ENCODE measurements around the gene PJA1.

The PJA1 gene

GRCh38 chrX:69152417-69152841, 12.8 kb downstream of the PJA1 start:
- peak in 1 of 2 donors; percentile 12 for DNase-seq (ENCODE audit: low read depth in 2 of 2)
- TF ChIP-seq, protein P1, sequence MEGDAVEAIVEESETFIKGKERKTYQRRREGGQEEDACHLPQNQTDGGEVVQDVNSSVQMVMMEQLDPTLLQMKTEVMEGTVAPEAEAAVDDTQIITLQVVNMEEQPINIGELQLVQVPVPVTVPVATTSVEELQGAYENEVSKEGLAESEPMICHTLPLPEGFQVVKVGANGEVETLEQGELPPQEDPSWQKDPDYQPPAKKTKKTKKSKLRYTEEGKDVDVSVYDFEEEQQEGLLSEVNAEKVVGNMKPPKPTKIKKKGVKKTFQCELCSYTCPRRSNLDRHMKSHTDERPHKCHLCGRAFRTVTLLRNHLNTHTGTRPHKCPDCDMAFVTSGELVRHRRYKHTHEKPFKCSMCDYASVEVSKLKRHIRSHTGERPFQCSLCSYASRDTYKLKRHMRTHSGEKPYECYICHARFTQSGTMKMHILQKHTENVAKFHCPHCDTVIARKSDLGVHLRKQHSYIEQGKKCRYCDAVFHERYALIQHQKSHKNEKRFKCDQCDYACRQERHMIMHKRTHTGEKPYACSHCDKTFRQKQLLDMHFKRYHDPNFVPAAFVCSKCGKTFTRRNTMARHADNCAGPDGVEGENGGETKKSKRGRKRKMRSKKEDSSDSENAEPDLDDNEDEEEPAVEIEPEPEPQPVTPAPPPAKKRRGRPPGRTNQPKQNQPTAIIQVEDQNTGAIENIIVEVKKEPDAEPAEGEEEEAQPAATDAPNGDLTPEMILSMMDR (IDR thresholded peaks at IDR 0.05; ENCODE audit: low read depth, low read length) = no peak
- H3K4me3 ChIP-seq (replicated peaks in 1 of 2; ENCODE audit: low read depth in 2 of 2, low read length in 2 of 2) = no peak overlapping the region

GRCh38 chrX:69151866-69152284, 13.4 kb downstream of the PJA1 start:
- no peak for DNase-seq (ENCODE audit: low read depth in 2 of 2)
- TF ChIP-seq, protein P1 (IDR thresholded peaks at IDR 0.05; ENCODE audit: low read depth, low read length) = no peak
- no peak overlapping the region for H3K4me3 ChIP-seq (replicated peaks in 1 of 2; ENCODE audit: low read depth in 2 of 2, low read length in 2 of 2)

- no peak overlapping the region for H3K4me3 ChIP-seq (replicated peaks in 1 of 2; ENCODE audit: low read depth in 2 of 2, low read length in 2 of 2)
- TF ChIP-seq, protein P1 (IDR thresholded peaks at IDR 0.05; ENCODE audit: low read depth, low read length) = no peak
- DNase-seq (ENCODE audit: low read depth in 2 of 2) = no peak
These were observed 14.8 kb downstream of the PJA1 start for GRCh38 chrX:69150281-69150960.

- no peak overlapping the region for H3K4me3 ChIP-seq (replicated peaks in 1 of 2; ENCODE audit: low read depth in 2 of 2, low read length in 2 of 2)
- TF ChIP-seq, protein P1 (IDR thresholded peaks at IDR 0.05; ENCODE audit: low read depth, low read length) = no peak
- DNase-seq (ENCODE audit: low read depth in 2 of 2) = no peak
These were observed 15.6 kb downstream of the PJA1 start for GRCh38 chrX:69149466-69150280.

GRCh38 chrX:69148946-69149345, 16.3 kb downstream of the PJA1 start:
- TF ChIP-seq, protein P1 (IDR thresholded peaks at IDR 0.05; ENCODE audit: low read depth, low read length) = no peak
- no peak overlapping the region for H3K4me3 ChIP-seq (replicated peaks in 1 of 2; ENCODE audit: low read depth in 2 of 2, low read length in 2 of 2)
- DNase-seq (ENCODE audit: low read depth in 2 of 2) = no peak

DNA sequence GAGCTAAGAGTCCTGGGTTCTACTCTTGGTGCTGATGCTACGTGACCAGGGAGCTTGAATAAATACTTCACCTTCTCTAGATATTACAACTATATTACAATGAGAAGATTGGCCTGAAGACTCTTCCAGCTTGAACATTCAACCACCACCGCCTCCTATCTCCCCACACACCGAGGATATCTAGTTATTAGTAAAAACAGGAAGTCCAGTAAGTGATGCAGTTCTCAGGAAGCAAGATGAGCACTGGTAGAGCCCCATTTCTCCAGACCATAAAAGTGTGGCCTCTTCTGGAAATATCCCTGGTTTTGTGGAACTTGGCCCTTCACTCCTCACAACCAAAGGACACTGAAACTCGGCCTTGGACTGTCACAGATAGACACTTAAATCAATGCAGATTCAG, 18.5 kb downstream of the PJA1 start:
- TF ChIP-seq, protein P1 (IDR thresholded peaks at IDR 0.05; ENCODE audit: low read depth, low read length) = no peak

More for the DNA sequence above, 18.5 kb downstream of the PJA1 start:
- no peak overlapping the region for H3K4me3 ChIP-seq (replicated peaks in 1 of 2; ENCODE audit: low read depth in 2 of 2, low read length in 2 of 2)
- no peak for DNase-seq (ENCODE audit: low read depth in 2 of 2)
